ENCODE measurements around the gene PNMA8B. TPM values are rescaled to one million over a fixed set of nuclear protein-coding genes. Genes with fewer than 3 reads are reported as not detected.

PNMA8B gene
- total RNA-seq, 1 donor from 2014 or later = 15.8 TPM

GRCh38 chr19:46441866-46442265 is 53.8 kb downstream of the PNMA8B start:
- intact Hi-C loops (cut with DNase I) = no loop called here

More at GRCh38 chr19:46441866-46442265, 53.8 kb downstream of the PNMA8B start:
- Histone ChIP-seq H3K4me1 (peaks cover 0 to 17% of the 10 kb centered on the region in 2 donors), H3K27me3 (no peaks in the 10 kb centered on the region), H3K9me3 (no peaks in the 10 kb centered on the region), H3K36me3 (no peaks in the 10 kb centered on the region), H3K4me3 (no peak overlapping the region), H3K27ac (peak overlapping the region; percentile 2 to 65)
- no peak for DNase-seq (ENCODE audit: low spot score in 2 of 2)
- no peak for TF ChIP-seq CTCF (IDR thresholded peaks at IDR 0.05)

Other genes starting within 250 kb of the PNMA8B start
- gene HIF3A, start 198.8 kb downstream of the PNMA8B start, total RNA-seq = 591 TPM
- gene PPP5C, start 148.8 kb downstream of the PNMA8B start, total RNA-seq = 96.1 TPM
- 10.0 TPM for gene CCDC8, start 82.3 kb downstream of the PNMA8B start, total RNA-seq
- 0.53 TPM for gene PNMA8C, start 66.9 kb downstream of the PNMA8B start, total RNA-seq
- 0.53 TPM for gene PNMA8A, start 24.3 kb downstream of the PNMA8B start, total RNA-seq
- 159 TPM for gene CALM3, start 105.5 kb upstream of the PNMA8B start, total RNA-seq
- gene PTGIR, start 129.2 kb upstream of the PNMA8B start, total RNA-seq = 120 TPM
- gene GNG8, start 140.3 kb upstream of the PNMA8B start, total RNA-seq = not detected
- 104 TPM for gene DACT3, start 165.3 kb upstream of the PNMA8B start, total RNA-seq
- gene PRKD2, start 221.2 kb upstream of the PNMA8B start, total RNA-seq = 101 TPM